ENCODE data around the gene HOMER2.

GRCh38 chr15:82845686-82846085, 106.8 kb downstream of the HOMER2 start:
- TF ChIP-seq, protein P1, sequence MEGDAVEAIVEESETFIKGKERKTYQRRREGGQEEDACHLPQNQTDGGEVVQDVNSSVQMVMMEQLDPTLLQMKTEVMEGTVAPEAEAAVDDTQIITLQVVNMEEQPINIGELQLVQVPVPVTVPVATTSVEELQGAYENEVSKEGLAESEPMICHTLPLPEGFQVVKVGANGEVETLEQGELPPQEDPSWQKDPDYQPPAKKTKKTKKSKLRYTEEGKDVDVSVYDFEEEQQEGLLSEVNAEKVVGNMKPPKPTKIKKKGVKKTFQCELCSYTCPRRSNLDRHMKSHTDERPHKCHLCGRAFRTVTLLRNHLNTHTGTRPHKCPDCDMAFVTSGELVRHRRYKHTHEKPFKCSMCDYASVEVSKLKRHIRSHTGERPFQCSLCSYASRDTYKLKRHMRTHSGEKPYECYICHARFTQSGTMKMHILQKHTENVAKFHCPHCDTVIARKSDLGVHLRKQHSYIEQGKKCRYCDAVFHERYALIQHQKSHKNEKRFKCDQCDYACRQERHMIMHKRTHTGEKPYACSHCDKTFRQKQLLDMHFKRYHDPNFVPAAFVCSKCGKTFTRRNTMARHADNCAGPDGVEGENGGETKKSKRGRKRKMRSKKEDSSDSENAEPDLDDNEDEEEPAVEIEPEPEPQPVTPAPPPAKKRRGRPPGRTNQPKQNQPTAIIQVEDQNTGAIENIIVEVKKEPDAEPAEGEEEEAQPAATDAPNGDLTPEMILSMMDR (IDR thresholded peaks at IDR 0.05 in 8 of 11, conservative IDR thresholded peaks at IDR 0.05 in 3 of 11), result no peak
- no peak for TF ChIP-seq POLR2AphosphoS5 (IDR thresholded peaks at IDR 0.05)
